A673 (cell line): ENCODE measurements around the gene ZNF337.

Experiments
- EZH2 ChIP-seq: fragments of 200-600 bp; sonication (generic); IDR thresholded peaks from 2 replicates; pipeline ENCODE4 v1.6.1; 2017; ENCODE audit warnings: borderline replicate concordance, low read depth, mild to moderate bottlenecking, mixed read lengths, antibody characterized with exemption, low read length; ENCODE audit not compliant: poor library complexity, severe bottlenecking
- TF ChIP-seq, protein P1 (sequence below): fragments of 300-800, 200-600 bp; sonication (generic); conservative IDR thresholded peaks from 2 replicates; pipeline ENCODE4 v1.5.1; 2017; ENCODE audit warnings: low read depth, mild to moderate bottlenecking, antibody characterized with exemption, low read length, moderate library complexity, mixed read lengths

DNA sequence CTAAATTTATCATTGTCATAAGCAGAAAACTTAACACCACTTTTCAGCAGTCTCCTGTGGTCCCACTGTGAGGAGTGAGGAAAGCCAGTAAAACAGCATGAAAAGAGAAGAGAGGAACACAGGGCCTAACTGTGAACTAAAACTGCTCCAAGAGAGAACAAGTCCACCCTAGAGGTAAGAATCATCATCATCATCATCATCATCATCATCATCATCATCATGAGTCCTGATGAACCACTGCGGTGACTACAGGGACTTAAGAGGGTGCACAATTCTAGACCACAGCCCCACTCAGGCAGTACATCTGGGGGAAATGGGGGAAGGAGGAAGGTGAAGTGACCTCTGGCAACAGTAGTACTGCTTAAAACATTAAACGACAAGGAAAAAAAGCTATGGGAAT is 13.6 kb downstream of the ZNF337 start:
- TF ChIP-seq, protein P1, sequence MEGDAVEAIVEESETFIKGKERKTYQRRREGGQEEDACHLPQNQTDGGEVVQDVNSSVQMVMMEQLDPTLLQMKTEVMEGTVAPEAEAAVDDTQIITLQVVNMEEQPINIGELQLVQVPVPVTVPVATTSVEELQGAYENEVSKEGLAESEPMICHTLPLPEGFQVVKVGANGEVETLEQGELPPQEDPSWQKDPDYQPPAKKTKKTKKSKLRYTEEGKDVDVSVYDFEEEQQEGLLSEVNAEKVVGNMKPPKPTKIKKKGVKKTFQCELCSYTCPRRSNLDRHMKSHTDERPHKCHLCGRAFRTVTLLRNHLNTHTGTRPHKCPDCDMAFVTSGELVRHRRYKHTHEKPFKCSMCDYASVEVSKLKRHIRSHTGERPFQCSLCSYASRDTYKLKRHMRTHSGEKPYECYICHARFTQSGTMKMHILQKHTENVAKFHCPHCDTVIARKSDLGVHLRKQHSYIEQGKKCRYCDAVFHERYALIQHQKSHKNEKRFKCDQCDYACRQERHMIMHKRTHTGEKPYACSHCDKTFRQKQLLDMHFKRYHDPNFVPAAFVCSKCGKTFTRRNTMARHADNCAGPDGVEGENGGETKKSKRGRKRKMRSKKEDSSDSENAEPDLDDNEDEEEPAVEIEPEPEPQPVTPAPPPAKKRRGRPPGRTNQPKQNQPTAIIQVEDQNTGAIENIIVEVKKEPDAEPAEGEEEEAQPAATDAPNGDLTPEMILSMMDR: no peak
- no peak for TF ChIP-seq EZH2
